Measurements from ENCODE around the gene HMGCLL1. TPM values are rescaled to one million over a fixed set of nuclear protein-coding genes. Genes with fewer than 3 reads are reported as not detected.

Gene HMGCLL1
- total RNA-seq (0.51 and 0.83 TPM in 2 replicates), polyA plus RNA-seq (0.05 and 0.23 TPM in 2 replicates), polyA minus RNA-seq (ENCODE audit: low replicate concordance) (not detected in 2 replicates)
- 0.08 and 0.24 TPM in 2 replicates for polyA plus RNA-seq (2012)

GRCh38 chr6:55578537-55579363 lies at the start of gene HMGCLL1:
Gene HMGCLL1 (minus strand): TSS chr6:55579192. CDS start chr6:55579055, 137 bp downstream.
- Histone ChIP-seq H3K36me3 (ENCODE audit: control insufficient read depth, insufficient read depth, low read length) (no peaks in the 10 kb centered on the region), H3K4me3 (replicated peaks in 1 of 4; ENCODE audit: control extremely low read depth in 1 of 4, insufficient read depth in 1 of 4, low read depth in 3 of 4, low read length in 4 of 4) (peak within 1 kb of the TSS; percentile 5 to 67 (median 32)), H3K4me1 (ENCODE audit: control insufficient read depth, extremely low read depth, insufficient read depth, low read length) (no peaks in the 10 kb centered on the region), H3K4me2 (ENCODE audit: extremely low read depth, insufficient read depth, low read length) (peak within 1 kb of the TSS; percentile 76), H2AFZ (ENCODE audit: low read length) (peak within 1 kb of the TSS; percentile 1), H3K9me3 (ENCODE audit: control insufficient read depth, insufficient read depth, low read depth, low read length) (no peaks in the 10 kb centered on the region), H3K27me3 (ENCODE audit: control insufficient read depth, insufficient read depth, low read length) (no peaks in the 10 kb centered on the region), H4K20me1 (ENCODE audit: control insufficient read depth, extremely low read depth, insufficient read depth, low read length) (no peaks in the 10 kb centered on the region), H3K9ac (ENCODE audit: insufficient read depth, low read length) (no peak within 1 kb of the TSS), H3K27ac (ENCODE audit: insufficient read depth, low read length) (no peak within 1 kb of the TSS), H3K79me2 (ENCODE audit: control insufficient read depth, insufficient read depth, low read length) (no peaks in the 10 kb centered on the region)
- no peak for TF ChIP-seq EZH2 (IDR thresholded peaks at IDR 0.05; ENCODE audit: low read length, missing control alignments)
- TF ChIP-seq CTCF (conservative IDR thresholded peaks at IDR 0.05 in 1 of 2, IDR thresholded peaks at IDR 0.05 in 1 of 2; ENCODE audit: low read depth in 1 of 2, low read length in 2 of 2), result no peak
- peak in 1 of 2 donors; percentile 15 for DNase-seq (ENCODE audit: low read depth in 2 of 2)

- H3K4me3 ChIP-seq (replicated peaks in 1 of 4; ENCODE audit: control extremely low read depth in 1 of 4, insufficient read depth in 1 of 4, low read depth in 3 of 4, low read length in 4 of 4), result no peak overlapping the region
- no peak overlapping the region for H3K27ac ChIP-seq (ENCODE audit: insufficient read depth, low read length)
- H3K79me2 ChIP-seq (ENCODE audit: control insufficient read depth, insufficient read depth, low read length), result no peaks in the 10 kb centered on the region
- H3K36me3 ChIP-seq (ENCODE audit: control insufficient read depth, insufficient read depth, low read length), result no peaks in the 10 kb centered on the region
- no peak overlapping the region for H2AFZ ChIP-seq (ENCODE audit: low read length)
- H3K4me1 ChIP-seq (ENCODE audit: control insufficient read depth, extremely low read depth, insufficient read depth, low read length), result no peaks in the 10 kb centered on the region
- TF ChIP-seq EZH2 (IDR thresholded peaks at IDR 0.05; ENCODE audit: low read length, missing control alignments), result no peak
- TF ChIP-seq CTCF (conservative IDR thresholded peaks at IDR 0.05 in 1 of 2, IDR thresholded peaks at IDR 0.05 in 1 of 2; ENCODE audit: low read depth in 1 of 2, low read length in 2 of 2), result no peak
- H3K27me3 ChIP-seq (ENCODE audit: control insufficient read depth, insufficient read depth, low read length), result no peaks in the 10 kb centered on the region
- H4K20me1 ChIP-seq (ENCODE audit: control insufficient read depth, extremely low read depth, insufficient read depth, low read length), result no peaks in the 10 kb centered on the region
- no peak overlapping the region for H3K4me2 ChIP-seq (ENCODE audit: extremely low read depth, insufficient read depth, low read length)
- no peak overlapping the region for H3K9ac ChIP-seq (ENCODE audit: insufficient read depth, low read length)
- no peaks in the 10 kb centered on the region for H3K9me3 ChIP-seq (ENCODE audit: control insufficient read depth, insufficient read depth, low read depth, low read length)
- DNase-seq (ENCODE audit: low read depth in 2 of 2), result no peak
These were observed 43.0 kb upstream of the HMGCLL1 start for GRCh38 chr6:55621993-55622392.

GRCh38 chr6:55621244-55621643 lies 42.3 kb upstream of the HMGCLL1 start:
- Histone ChIP-seq H3K4me2 (ENCODE audit: extremely low read depth, insufficient read depth, low read length) (no peak overlapping the region), H3K9ac (ENCODE audit: insufficient read depth, low read length) (no peak overlapping the region), H3K27me3 (ENCODE audit: control insufficient read depth, insufficient read depth, low read length) (no peaks in the 10 kb centered on the region), H3K4me3 (replicated peaks in 1 of 4; ENCODE audit: control extremely low read depth in 1 of 4, insufficient read depth in 1 of 4, low read depth in 3 of 4, low read length in 4 of 4) (no peak overlapping the region), H2AFZ (ENCODE audit: low read length) (no peak overlapping the region), H3K36me3 (ENCODE audit: control insufficient read depth, insufficient read depth, low read length) (no peaks in the 10 kb centered on the region), H4K20me1 (ENCODE audit: control insufficient read depth, extremely low read depth, insufficient read depth, low read length) (no peaks in the 10 kb centered on the region), H3K9me3 (ENCODE audit: control insufficient read depth, insufficient read depth, low read depth, low read length) (no peaks in the 10 kb centered on the region), H3K4me1 (ENCODE audit: control insufficient read depth, extremely low read depth, insufficient read depth, low read length) (no peaks in the 10 kb centered on the region), H3K79me2 (ENCODE audit: control insufficient read depth, insufficient read depth, low read length) (no peaks in the 10 kb centered on the region), H3K27ac (ENCODE audit: insufficient read depth, low read length) (no peak overlapping the region)
- DNase-seq (ENCODE audit: low read depth in 2 of 2), result no peak
- TF ChIP-seq CTCF (conservative IDR thresholded peaks at IDR 0.05 in 1 of 2, IDR thresholded peaks at IDR 0.05 in 1 of 2; ENCODE audit: low read depth in 1 of 2, low read length in 2 of 2) (no peak), EZH2 (IDR thresholded peaks at IDR 0.05; ENCODE audit: low read length, missing control alignments) (no peak)

Measured in fibroblast of lung (primary cell).